K562 (cell line): ENCODE measurements around the gene RASSF10. TPM values are rescaled to one million over a fixed set of nuclear protein-coding genes. Genes with fewer than 3 reads are reported as not detected.

Source experiments
- BACH1 ChIP-seq: fragments of 200-800 bp; sonication (Bioruptor generic); IDR thresholded peaks from 2 replicates; pipeline ENCODE4 v1.6.1; 2016; ENCODE audit warnings: missing genetic modification characterization, missing compliant biosample characterization
- DMBX1 ChIP-seq: fragments of 250-450 bp; sonication (Bioruptor Pico); IDR thresholded peaks from 2 replicates; pipeline ENCODE4 v1.8.0; 2022; ENCODE audit warnings: inconsistent platforms, mild to moderate bottlenecking, moderate library complexity, borderline replicate concordance
- ETS1 ChIP-seq: conservative IDR thresholded peaks from 2 replicates; pipeline ENCODE4 v1.6.1; 2011; ENCODE audit warnings: low read depth, mild to moderate bottlenecking, low read length; ENCODE audit not compliant: control insufficient read depth
- HDAC2 ChIP-seq: fragments of 450-650 bp; IDR thresholded peaks from 2 replicates; pipeline ENCODE4 v1.6.1; 2016; ENCODE audit warnings: mild to moderate bottlenecking
- MCM3 ChIP-seq: fragments of 450-650 bp; IDR thresholded peaks from 2 replicates; pipeline ENCODE4 v1.6.1; 2016
- MGA ChIP-seq: fragments of 450-650 bp; IDR thresholded peaks from 2 replicates; pipeline ENCODE4 v1.6.1; 2016; ENCODE audit warnings: mild to moderate bottlenecking, moderate library complexity
- NR4A1 ChIP-seq, 2 experiments: fragments of 250-450 bp in 1 of 2; fragments of 450-650 bp in 1 of 2; sonication (Bioruptor Pico) in 1 of 2; IDR thresholded peaks; 2 replicates each; pipeline versions ENCODE4 v1.4.0 to v1.6.1; 2016 to 2020; ENCODE audit warnings: mild to moderate bottlenecking in 2 of 2, missing compliant biosample characterization in 1 of 2, missing genetic modification characterization in 1 of 2, moderate library complexity in 1 of 2
- PCBP2 ChIP-seq: fragments of 200-400 bp; formaldehyde crosslinking; IDR thresholded peaks from 2 replicates; pipeline ENCODE4 v1.6.1; 2018; ENCODE audit warnings: low read length, low read depth, mild to moderate bottlenecking, moderate library complexity; ENCODE audit not compliant: poor library complexity, severe bottlenecking
- SPI1 ChIP-seq: IDR thresholded peaks from 2 replicates; pipeline ENCODE4 v1.6.1; 2011; ENCODE audit warnings: low read depth, low read length, control low read depth, borderline replicate concordance
- TFAM ChIP-seq: fragments of 250-450 bp; sonication (Bioruptor Pico); conservative IDR thresholded peaks from 2 replicates; pipeline ENCODE4 v1.5.0; 2021; ENCODE audit warnings: mild to moderate bottlenecking, moderate library complexity
- polyA plus RNA-seq, 8 experiments: library from polyadenylated mRNA; depleted of rRNA in 4 of 8; stranded (reverse) in 5 of 8; unstranded in 3 of 8; fragments of >200 nt; fragmentation: Nextera tagmentation in 2 of 8; fragmentation: Illumina TruSeq in 1 of 8; extraction: Ambion mirVana in 2 of 8; extraction: Trizol in 1 of 8; gene quantifications; 2 replicates each; pipeline versions ENCODE4 v1.2.1 to v1.2.3, GENCODE V29; 2011 to 2014; ENCODE audit warnings: inconsistent platforms in 1 of 8, missing spikeins in 1 of 8
- total RNA-seq, 7 experiments: library from RNA; depleted of rRNA in 6 of 7; stranded (reverse); fragments of >200 nt in 6 of 7; fragmentation: Illumina TruSeq in 2 of 7; extraction: Trizol in 2 of 7; gene quantifications; 2 replicates each; pipeline versions ENCODE4 v1.2.1 to v1.2.3, GENCODE V29; 2011 to 2021; ENCODE audit warnings: low replicate concordance in 1 of 7
- TF ChIP-seq, protein P1 (sequence below): fragments of 450-650 bp; IDR thresholded peaks from 2 replicates; pipeline ENCODE4 v1.6.1; 2017; ENCODE audit warnings: antibody characterized with exemption, mild to moderate bottlenecking

The RASSF10 gene
- total and polyA plus RNA-seq, 9 of the 15 experiments (the other 6 are each of a cell fraction or from before 2014, with no cell fraction given): not detected

GRCh38 chr11:12997168-12997567 is 11.9 kb upstream of the RASSF10 start (continued):
- TF ChIP-seq MGA (0 out of 2 replicates have a peak, but pooled peaks have one; percentile 10), DMBX1 (CRISPR knock-in tag) (no peak), TFAM (CRISPR knock-in tag) (no peak), PCBP2 (no peak), BACH1 (no peak), HDAC2 (no peak), SPI1 (no peak), MCM3 (no peak), NR4A1 (CRISPR knock-in tag; IDR thresholded peaks at IDR 0.05) (no peak), NR4A1 (tag; IDR thresholded peaks at IDR 0.05) (0 out of 2 replicates have a peak, but pooled peaks have one; percentile 33), ETS1 (no peak)
- TF ChIP-seq, protein P1, sequence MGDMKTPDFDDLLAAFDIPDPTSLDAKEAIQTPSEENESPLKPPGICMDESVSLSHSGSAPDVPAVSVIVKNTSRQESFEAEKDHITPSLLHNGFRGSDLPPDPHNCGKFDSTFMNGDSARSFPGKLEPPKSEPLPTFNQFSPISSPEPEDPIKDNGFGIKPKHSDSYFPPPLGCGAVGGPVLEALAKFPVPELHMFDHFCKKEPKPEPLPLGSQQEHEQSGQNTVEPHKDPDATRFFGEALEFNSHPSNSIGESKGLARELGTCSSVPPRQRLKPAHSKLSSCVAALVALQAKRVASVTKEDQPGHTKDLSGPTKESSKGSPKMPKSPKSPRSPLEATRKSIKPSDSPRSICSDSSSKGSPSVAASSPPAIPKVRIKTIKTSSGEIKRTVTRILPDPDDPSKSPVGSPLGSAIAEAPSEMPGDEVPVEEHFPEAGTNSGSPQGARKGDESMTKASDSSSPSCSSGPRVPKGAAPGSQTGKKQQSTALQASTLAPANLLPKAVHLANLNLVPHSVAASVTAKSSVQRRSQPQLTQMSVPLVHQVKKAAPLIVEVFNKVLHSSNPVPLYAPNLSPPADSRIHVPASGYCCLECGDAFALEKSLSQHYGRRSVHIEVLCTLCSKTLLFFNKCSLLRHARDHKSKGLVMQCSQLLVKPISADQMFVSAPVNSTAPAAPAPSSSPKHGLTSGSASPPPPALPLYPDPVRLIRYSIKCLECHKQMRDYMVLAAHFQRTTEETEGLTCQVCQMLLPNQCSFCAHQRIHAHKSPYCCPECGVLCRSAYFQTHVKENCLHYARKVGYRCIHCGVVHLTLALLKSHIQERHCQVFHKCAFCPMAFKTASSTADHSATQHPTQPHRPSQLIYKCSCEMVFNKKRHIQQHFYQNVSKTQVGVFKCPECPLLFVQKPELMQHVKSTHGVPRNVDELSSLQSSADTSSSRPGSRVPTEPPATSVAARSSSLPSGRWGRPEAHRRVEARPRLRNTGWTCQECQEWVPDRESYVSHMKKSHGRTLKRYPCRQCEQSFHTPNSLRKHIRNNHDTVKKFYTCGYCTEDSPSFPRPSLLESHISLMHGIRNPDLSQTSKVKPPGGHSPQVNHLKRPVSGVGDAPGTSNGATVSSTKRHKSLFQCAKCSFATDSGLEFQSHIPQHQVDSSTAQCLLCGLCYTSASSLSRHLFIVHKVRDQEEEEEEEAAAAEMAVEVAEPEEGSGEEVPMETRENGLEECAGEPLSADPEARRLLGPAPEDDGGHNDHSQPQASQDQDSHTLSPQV: 0 out of 2 replicates have a peak, but pooled peaks have one; percentile 18
